Fibroblast of lung (primary cell): ENCODE data around the gene TNS3. TPM values are rescaled to one million over a fixed set of nuclear protein-coding genes. Genes with fewer than 3 reads are reported as not detected.

ENCODE experiments used
- DNase-seq, 2 donors: peaks; one replicate each; pipeline versions ENCODE4 v3.0.0 to v3.0.0-alpha.2; 2010; ENCODE audit warnings: low read depth in 2 of 2
- H2AFZ ChIP-seq: 2 replicates; pipeline ENCODE4 v1.5.1; 2012; ENCODE audit warnings: low read length, control low read depth, inconsistent platforms
- H3K27ac ChIP-seq: 2 replicates; pipeline ENCODE4 v1.5.1; 2011; ENCODE audit warnings: low read length, control low read depth; ENCODE audit not compliant: insufficient read depth
- H3K27me3 ChIP-seq: 2 replicates; pipeline ENCODE4 v1.5.1; 2011; ENCODE audit warnings: mild to moderate bottlenecking, low read length; ENCODE audit not compliant: control insufficient read depth, insufficient read depth
- H3K36me3 ChIP-seq: 2 replicates; pipeline ENCODE4 v1.5.1; 2011; ENCODE audit warnings: low read length; ENCODE audit not compliant: control insufficient read depth, insufficient read depth
- H3K4me1 ChIP-seq: 2 replicates; pipeline ENCODE4 v1.5.1; 2011; ENCODE audit warnings: low read length; ENCODE audit not compliant: control insufficient read depth, insufficient read depth; ENCODE audit errors: extremely low read depth
- H3K4me2 ChIP-seq: 2 replicates; pipeline ENCODE4 v1.5.1; 2011; ENCODE audit warnings: low read length, control low read depth; ENCODE audit not compliant: insufficient read depth; ENCODE audit errors: extremely low read depth
- H3K4me3 ChIP-seq, 4 experiments: fragments of 200-600 bp in 1 of 4; sonication (generic) in 1 of 4; replicated peaks in 1 of 4; 2 replicates each; pipeline ENCODE4 v1.5.1; 2011 to 2016; ENCODE audit warnings: low read length in 4 of 4, low read depth in 3 of 4, mild to moderate bottlenecking in 3 of 4, control low read depth in 2 of 4, inconsistent platforms in 1 of 4, mixed read lengths in 1 of 4; ENCODE audit not compliant: insufficient read depth in 1 of 4; ENCODE audit errors: control extremely low read depth in 1 of 4
- H3K79me2 ChIP-seq: 2 replicates; pipeline ENCODE4 v1.5.1; 2012; ENCODE audit warnings: mild to moderate bottlenecking, low read length, inconsistent platforms; ENCODE audit not compliant: control insufficient read depth, insufficient read depth
- H3K9ac ChIP-seq: 2 replicates; pipeline ENCODE4 v1.5.1; 2011; ENCODE audit warnings: mild to moderate bottlenecking, low read length, control low read depth; ENCODE audit not compliant: insufficient read depth
- H3K9me3 ChIP-seq: 2 replicates; pipeline ENCODE4 v1.5.1; 2012; ENCODE audit warnings: low read depth, low read length; ENCODE audit not compliant: control insufficient read depth, insufficient read depth
- H4K20me1 ChIP-seq: 2 replicates; pipeline ENCODE4 v1.5.1; 2011; ENCODE audit warnings: low read length; ENCODE audit not compliant: control insufficient read depth, insufficient read depth; ENCODE audit errors: extremely low read depth
- CTCF ChIP-seq, 2 donors: IDR thresholded peaks in 1 of 2; conservative IDR thresholded peaks in 1 of 2; 1 replicate in 1 of 2; 2 replicates in 1 of 2; pipeline ENCODE4 v1.5.1; 2011 to 2012; ENCODE audit warnings: low read length in 2 of 2, control low read depth in 1 of 2, inconsistent platforms in 1 of 2, low read depth in 1 of 2, mild to moderate bottlenecking in 1 of 2
- EZH2 ChIP-seq: IDR thresholded peaks from 2 replicates; pipeline ENCODE4 v1.5.1; 2012; ENCODE audit warnings: low read length, control low read depth, mild to moderate bottlenecking; ENCODE audit errors: missing control alignments
- polyA plus RNA-seq, 2 donors: library from polyadenylated mRNA; depleted of rRNA in 1 of 2; stranded (reverse) in 1 of 2; unstranded in 1 of 2; fragments of >200 nt; gene quantifications; 2 replicates each; pipeline ENCODE4 v1.2.1, GENCODE V29; 2011 to 2012; ENCODE audit warnings: missing spikeins in 1 of 2
- total RNA-seq: library from RNA; depleted of rRNA; stranded (reverse); fragments of >200 nt; gene quantifications from 2 replicates; pipeline ENCODE4 v1.2.1, GENCODE V29; 2014

Gene TNS3
- total and polyA plus RNA-seq, 2 donors (not counting 1 experiment from before 2014, with no cell fraction given), result 74.4 to 88.8 TPM

GRCh38 chr7:47427051-47427643 lies 154.8 kb downstream of the TNS3 start:
- peaks cover 2% of the 10 kb centered on the region for H3K4me1 ChIP-seq
- H3K9ac ChIP-seq, result no peak overlapping the region
- no peak overlapping the region for H2AFZ ChIP-seq
- peaks cover 10% of the 10 kb centered on the region for H3K36me3 ChIP-seq
- H3K27ac ChIP-seq, result no peak overlapping the region
- no peak overlapping the region for H3K4me2 ChIP-seq
- no peaks in the 10 kb centered on the region for H3K9me3 ChIP-seq
- H3K79me2 ChIP-seq, result no peaks in the 10 kb centered on the region
- no peaks in the 10 kb centered on the region for H3K27me3 ChIP-seq
- H3K4me3 ChIP-seq, result no peak overlapping the region
- H4K20me1 ChIP-seq, result no peaks in the 10 kb centered on the region
- DNase-seq, result no peak
- TF ChIP-seq CTCF (conservative IDR thresholded peaks at IDR 0.05 in 1 of 2, IDR thresholded peaks at IDR 0.05 in 1 of 2; ENCODE audit: low read depth in 1 of 2, low read length in 2 of 2) (no peak), EZH2 (no peak)

- no peak overlapping the region for H2AFZ ChIP-seq
- no peak overlapping the region for H3K9ac ChIP-seq
- DNase-seq, result no peak
- no peaks in the 10 kb centered on the region for H4K20me1 ChIP-seq
- H3K4me1 ChIP-seq, result peaks cover 2% of the 10 kb centered on the region
- H3K4me3 ChIP-seq, result no peak overlapping the region
- no peak overlapping the region for H3K4me2 ChIP-seq
- TF ChIP-seq EZH2 (no peak), CTCF (conservative IDR thresholded peaks at IDR 0.05 in 1 of 2, IDR thresholded peaks at IDR 0.05 in 1 of 2; ENCODE audit: low read depth in 1 of 2, low read length in 2 of 2) (no peak)
- H3K36me3 ChIP-seq, result peaks cover 10% of the 10 kb centered on the region
- H3K27me3 ChIP-seq, result no peaks in the 10 kb centered on the region
- H3K27ac ChIP-seq, result no peak overlapping the region
- no peaks in the 10 kb centered on the region for H3K79me2 ChIP-seq
- no peaks in the 10 kb centered on the region for H3K9me3 ChIP-seq
These were observed 157.4 kb downstream of the TNS3 start for GRCh38 chr7:47424523-47424922.

- Histone ChIP-seq H4K20me1 (no peaks in the 10 kb centered on the region), H3K9ac (no peak overlapping the region), H3K27ac (no peak overlapping the region), H3K9me3 (no peaks in the 10 kb centered on the region), H3K36me3 (peaks cover 13% of the 10 kb centered on the region), H3K79me2 (no peaks in the 10 kb centered on the region), H3K27me3 (no peaks in the 10 kb centered on the region), H3K4me3 (no peak overlapping the region), H3K4me2 (no peak overlapping the region), H2AFZ (no peak overlapping the region), H3K4me1 (peaks cover 7% of the 10 kb centered on the region)
- no peak for TF ChIP-seq EZH2
- no peak for TF ChIP-seq CTCF (conservative IDR thresholded peaks at IDR 0.05 in 1 of 2, IDR thresholded peaks at IDR 0.05 in 1 of 2; ENCODE audit: low read depth in 1 of 2, low read length in 2 of 2)
- no peak for DNase-seq
These were observed 158.7 kb downstream of the TNS3 start for GRCh38 chr7:47423196-47423595.
